Measurements from ENCODE around the gene NCOA6.

DNA sequence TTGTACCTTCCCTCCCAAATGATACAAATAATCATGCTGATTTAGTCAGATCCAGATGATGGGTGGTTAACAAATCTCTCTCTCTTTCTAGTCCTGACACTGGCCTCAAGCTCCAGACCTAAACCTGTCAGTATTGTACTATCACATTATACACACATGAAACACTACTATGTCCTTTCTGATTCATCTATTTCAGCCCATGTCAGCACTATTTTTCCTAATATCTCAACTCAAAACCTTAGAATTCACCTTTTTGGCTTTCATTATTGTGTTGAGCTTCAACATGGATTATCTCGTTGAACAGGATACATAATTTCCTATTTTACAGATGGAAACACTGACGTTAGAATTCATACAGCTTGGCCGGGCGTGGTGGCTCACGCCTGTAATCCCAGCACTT is 152.0 kb downstream of the NCOA6 start:
- TF ChIP-seq, protein P1, sequence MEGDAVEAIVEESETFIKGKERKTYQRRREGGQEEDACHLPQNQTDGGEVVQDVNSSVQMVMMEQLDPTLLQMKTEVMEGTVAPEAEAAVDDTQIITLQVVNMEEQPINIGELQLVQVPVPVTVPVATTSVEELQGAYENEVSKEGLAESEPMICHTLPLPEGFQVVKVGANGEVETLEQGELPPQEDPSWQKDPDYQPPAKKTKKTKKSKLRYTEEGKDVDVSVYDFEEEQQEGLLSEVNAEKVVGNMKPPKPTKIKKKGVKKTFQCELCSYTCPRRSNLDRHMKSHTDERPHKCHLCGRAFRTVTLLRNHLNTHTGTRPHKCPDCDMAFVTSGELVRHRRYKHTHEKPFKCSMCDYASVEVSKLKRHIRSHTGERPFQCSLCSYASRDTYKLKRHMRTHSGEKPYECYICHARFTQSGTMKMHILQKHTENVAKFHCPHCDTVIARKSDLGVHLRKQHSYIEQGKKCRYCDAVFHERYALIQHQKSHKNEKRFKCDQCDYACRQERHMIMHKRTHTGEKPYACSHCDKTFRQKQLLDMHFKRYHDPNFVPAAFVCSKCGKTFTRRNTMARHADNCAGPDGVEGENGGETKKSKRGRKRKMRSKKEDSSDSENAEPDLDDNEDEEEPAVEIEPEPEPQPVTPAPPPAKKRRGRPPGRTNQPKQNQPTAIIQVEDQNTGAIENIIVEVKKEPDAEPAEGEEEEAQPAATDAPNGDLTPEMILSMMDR (conservative IDR thresholded peaks at IDR 0.05; ENCODE audit: low read length) = no peak
- no peak for TF ChIP-seq EZH2phosphoT487 (IDR thresholded peaks at IDR 0.05; ENCODE audit: borderline replicate concordance, low read depth, low read length)

Measured in OCI-LY7 (cell line).